Neutrophil (primary cell): ENCODE measurements around the gene MCEE.
"Not testable (repeated sequence)": the region's sequence is repeated elsewhere in the genome, so short reads cannot be mapped to it uniquely, and the experiment has no call there.

Experiments
- H3K27ac ChIP-seq: fragments of 200-600 bp; sonication (generic); 2 replicates; pipeline ENCODE4 v1.5.1; 2016; ENCODE audit warnings: mild to moderate bottlenecking, moderate library complexity
- H3K27me3 ChIP-seq: fragments of 200-600 bp; sonication (generic); 2 replicates; pipeline ENCODE4 v1.6.0; 2016; ENCODE audit warnings: mild to moderate bottlenecking
- H3K36me3 ChIP-seq: fragments of 200-600 bp; sonication (generic); 2 replicates; pipeline ENCODE4 v1.5.1; 2017
- H3K4me1 ChIP-seq, 2 experiments: fragments of 200-600 bp in 1 of 2; sonication (generic) in 1 of 2; 1 replicate in 1 of 2; 2 replicates in 1 of 2; pipeline versions ENCODE4 v1.5.1 to v1.6.1; 2013 to 2016; ENCODE audit warnings: low read depth in 1 of 2, low read length in 1 of 2, mild to moderate bottlenecking in 1 of 2, moderate library complexity in 1 of 2; ENCODE audit not compliant: control insufficient read depth in 1 of 2, insufficient read depth in 1 of 2
- H3K4me3 ChIP-seq, 2 experiments: fragments of 200-600 bp in 1 of 2; sonication (generic) in 1 of 2; 1 replicate in 1 of 2; 2 replicates in 1 of 2; pipeline ENCODE4 v1.5.1; 2013 to 2016; ENCODE audit warnings: low read depth in 1 of 2, low read length in 1 of 2, mild to moderate bottlenecking in 1 of 2, moderate library complexity in 1 of 2
- H3K9me3 ChIP-seq: fragments of 200-600 bp; sonication (generic); 2 replicates; pipeline ENCODE4 v1.5.1; 2016
- CTCF ChIP-seq: fragments of 200-600 bp; sonication (generic); IDR thresholded peaks from 2 replicates; pipeline ENCODE4 v1.5.1; 2016; ENCODE audit warnings: antibody characterized with exemption

MCEE gene

GRCh38 chr2:71133603-71134002, 3.6 kb upstream of the MCEE start:
- Histone ChIP-seq H3K4me1 (peaks cover 23 to 24% of the 10 kb centered on the region in 2 experiments), H3K27me3 (no peaks in the 10 kb centered on the region), H3K27ac (no peak overlapping the region), H3K36me3 (peaks cover 27% of the 10 kb centered on the region), H3K4me3 (no peak overlapping the region), H3K9me3 (no peaks in the 10 kb centered on the region)
- TF ChIP-seq CTCF: no peak

- Histone ChIP-seq H3K4me3 (peak overlapping the region in 1 of 2 experiments; percentile 89), H3K27ac (peak overlapping the region; percentile 95), H3K4me1 (peaks cover 23 to 24% of the 10 kb centered on the region in 2 experiments), H3K36me3 (peaks cover 14% of the 10 kb centered on the region)
- not testable (repeated sequence) for H3K9me3 ChIP-seq, H3K27me3 ChIP-seq
Measured at GRCh38 chr2:71131387-71132166, 1.5 kb upstream of the MCEE start.

- no peak for TF ChIP-seq CTCF
- peaks cover 10% of the 10 kb centered on the region for H3K36me3 ChIP-seq
- peaks cover 23 to 24% of the 10 kb centered on the region in 2 experiments for H3K4me1 ChIP-seq
- H3K27ac ChIP-seq: peak overlapping the region; percentile 95
- peak overlapping the region; percentile 89 to 96 for H3K4me3 ChIP-seq
- H3K9me3 ChIP-seq: no peaks in the 10 kb centered on the region
- H3K27me3 ChIP-seq: no peaks in the 10 kb centered on the region
Measured at GRCh38 chr2:71130905-71131244, 846 bp upstream of the MCEE start.

GRCh38 chr2:71129902-71130151, 202 bp downstream of the MCEE start:
- no peaks in the 10 kb centered on the region for H3K9me3 ChIP-seq
- TF ChIP-seq CTCF: no peak
- peak overlapping the region; percentile 89 to 96 for H3K4me3 ChIP-seq
- H3K4me1 ChIP-seq: peaks cover 23 to 24% of the 10 kb centered on the region in 2 experiments
- peak overlapping the region; percentile 95 for H3K27ac ChIP-seq
- H3K27me3 ChIP-seq: no peaks in the 10 kb centered on the region
- peaks cover 2% of the 10 kb centered on the region for H3K36me3 ChIP-seq

- Histone ChIP-seq H3K36me3 (no peaks in the 10 kb centered on the region), H3K4me3 (peak overlapping the region; percentile 89 to 96)
- TF ChIP-seq CTCF: no peak
Measured at GRCh38 chr2:71129114-71129901, 721 bp downstream of the MCEE start.

GRCh38 chr2:71126957-71127356, 3.1 kb downstream of the MCEE start:
- H3K36me3 ChIP-seq: peaks cover 12% of the 10 kb centered on the region

More at GRCh38 chr2:71129114-71129901, 721 bp downstream of the MCEE start:
- H3K27me3 ChIP-seq: no peaks in the 10 kb centered on the region
- peaks cover 23 to 24% of the 10 kb centered on the region in 2 experiments for H3K4me1 ChIP-seq
- no peaks in the 10 kb centered on the region for H3K9me3 ChIP-seq
- H3K27ac ChIP-seq: peak overlapping the region; percentile 95

More at GRCh38 chr2:71126957-71127356, 3.1 kb downstream of the MCEE start:
- H3K4me3 ChIP-seq: no peak overlapping the region
- TF ChIP-seq CTCF: no peak
- no peaks in the 10 kb centered on the region for H3K27me3 ChIP-seq
- H3K27ac ChIP-seq: no peak overlapping the region
- H3K4me1 ChIP-seq: peaks cover 23 to 24% of the 10 kb centered on the region in 2 experiments
- H3K9me3 ChIP-seq: no peaks in the 10 kb centered on the region
